Endothelial cell (in vitro differentiated cells): ENCODE measurements around the gene HSPA9. TPM values are rescaled to one million over a fixed set of nuclear protein-coding genes. Genes with fewer than 3 reads are reported as not detected.

Source experiments
- DNase-seq: peaks from one replicate; pipeline ENCODE4 v3.0.0; 2021; ENCODE audit warnings: low spot score
- H3K27ac Mint-ChIP-seq: one replicate; pipeline ENCODE4 v1.8.0; 2021; ENCODE audit warnings: mixed read lengths, inconsistent platforms; ENCODE audit not compliant: unreplicated experiment
- H3K27me3 Mint-ChIP-seq: one replicate; pipeline ENCODE4 v1.8.0; 2021; ENCODE audit warnings: mild to moderate bottlenecking, moderate library complexity, mixed read lengths, inconsistent platforms; ENCODE audit not compliant: unreplicated experiment
- H3K36me3 Mint-ChIP-seq: one replicate; pipeline ENCODE4 v1.8.0; 2021; ENCODE audit warnings: mild to moderate bottlenecking, low read depth, mixed read lengths, inconsistent platforms; ENCODE audit not compliant: unreplicated experiment
- H3K4me1 Mint-ChIP-seq: one replicate; pipeline ENCODE4 v1.8.0; 2021; ENCODE audit warnings: mild to moderate bottlenecking, mixed read lengths, inconsistent platforms; ENCODE audit not compliant: unreplicated experiment
- H3K4me3 Mint-ChIP-seq: one replicate; pipeline ENCODE4 v1.8.0; 2021; ENCODE audit warnings: mild to moderate bottlenecking, mixed read lengths, inconsistent platforms; ENCODE audit not compliant: unreplicated experiment
- H3K9me3 Mint-ChIP-seq: one replicate; pipeline ENCODE4 v1.8.0; 2021; ENCODE audit warnings: mixed read lengths, inconsistent platforms; ENCODE audit not compliant: unreplicated experiment
- total RNA-seq: library from RNA; stranded (reverse); fragmentation: NEBNext Ultra II Directional; extraction: Animal tissue kit (Norgen Biotek cat#: 25700); gene quantifications from one replicate; pipeline ENCODE4 v1.2.1, GENCODE V29; 2021; ENCODE audit not compliant: unreplicated experiment
- TF ChIP-seq, protein P1 (sequence below): fragments of 200-600 bp; sonication (generic); IDR thresholded peaks from one replicate; pipeline ENCODE4 v1.5.0; 2021; ENCODE audit warnings: antibody characterized with exemption; ENCODE audit not compliant: unreplicated experiment

The HSPA9 gene
- total RNA-seq, 1 donor from 2014 or later, result 128 TPM

DNA sequence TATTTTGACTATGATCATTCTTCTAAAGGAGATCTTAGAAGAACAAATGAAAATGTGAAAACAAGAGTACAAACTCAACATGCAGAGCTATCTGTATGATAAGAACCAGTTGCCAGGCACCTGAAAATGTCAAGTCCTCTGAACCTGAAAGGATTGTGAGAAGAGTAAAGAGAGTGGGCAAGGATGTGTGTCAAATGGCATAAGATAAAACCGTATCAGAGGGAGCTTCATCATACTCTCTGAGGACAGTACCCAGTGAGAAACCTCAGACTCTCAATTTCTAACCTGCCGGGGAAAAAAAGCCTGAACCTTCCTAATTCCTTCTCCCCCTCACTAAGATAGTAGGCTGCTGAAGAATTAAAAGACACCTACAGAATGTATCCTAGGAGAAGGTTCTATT is 39.0 kb downstream of the HSPA9 start:
- DNase-seq, result no peak
- Mint-ChIP-seq H3K27me3 (peaks cover 4% of the 10 kb centered on the region), H3K9me3 (no peaks in the 10 kb centered on the region), H3K4me3 (peak overlapping the region; percentile 8), H3K4me1 (peaks cover 6% of the 10 kb centered on the region), H3K27ac (no peak overlapping the region), H3K36me3 (peaks cover 10% of the 10 kb centered on the region)
- TF ChIP-seq, protein P1, sequence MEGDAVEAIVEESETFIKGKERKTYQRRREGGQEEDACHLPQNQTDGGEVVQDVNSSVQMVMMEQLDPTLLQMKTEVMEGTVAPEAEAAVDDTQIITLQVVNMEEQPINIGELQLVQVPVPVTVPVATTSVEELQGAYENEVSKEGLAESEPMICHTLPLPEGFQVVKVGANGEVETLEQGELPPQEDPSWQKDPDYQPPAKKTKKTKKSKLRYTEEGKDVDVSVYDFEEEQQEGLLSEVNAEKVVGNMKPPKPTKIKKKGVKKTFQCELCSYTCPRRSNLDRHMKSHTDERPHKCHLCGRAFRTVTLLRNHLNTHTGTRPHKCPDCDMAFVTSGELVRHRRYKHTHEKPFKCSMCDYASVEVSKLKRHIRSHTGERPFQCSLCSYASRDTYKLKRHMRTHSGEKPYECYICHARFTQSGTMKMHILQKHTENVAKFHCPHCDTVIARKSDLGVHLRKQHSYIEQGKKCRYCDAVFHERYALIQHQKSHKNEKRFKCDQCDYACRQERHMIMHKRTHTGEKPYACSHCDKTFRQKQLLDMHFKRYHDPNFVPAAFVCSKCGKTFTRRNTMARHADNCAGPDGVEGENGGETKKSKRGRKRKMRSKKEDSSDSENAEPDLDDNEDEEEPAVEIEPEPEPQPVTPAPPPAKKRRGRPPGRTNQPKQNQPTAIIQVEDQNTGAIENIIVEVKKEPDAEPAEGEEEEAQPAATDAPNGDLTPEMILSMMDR, result no peak

DNA sequence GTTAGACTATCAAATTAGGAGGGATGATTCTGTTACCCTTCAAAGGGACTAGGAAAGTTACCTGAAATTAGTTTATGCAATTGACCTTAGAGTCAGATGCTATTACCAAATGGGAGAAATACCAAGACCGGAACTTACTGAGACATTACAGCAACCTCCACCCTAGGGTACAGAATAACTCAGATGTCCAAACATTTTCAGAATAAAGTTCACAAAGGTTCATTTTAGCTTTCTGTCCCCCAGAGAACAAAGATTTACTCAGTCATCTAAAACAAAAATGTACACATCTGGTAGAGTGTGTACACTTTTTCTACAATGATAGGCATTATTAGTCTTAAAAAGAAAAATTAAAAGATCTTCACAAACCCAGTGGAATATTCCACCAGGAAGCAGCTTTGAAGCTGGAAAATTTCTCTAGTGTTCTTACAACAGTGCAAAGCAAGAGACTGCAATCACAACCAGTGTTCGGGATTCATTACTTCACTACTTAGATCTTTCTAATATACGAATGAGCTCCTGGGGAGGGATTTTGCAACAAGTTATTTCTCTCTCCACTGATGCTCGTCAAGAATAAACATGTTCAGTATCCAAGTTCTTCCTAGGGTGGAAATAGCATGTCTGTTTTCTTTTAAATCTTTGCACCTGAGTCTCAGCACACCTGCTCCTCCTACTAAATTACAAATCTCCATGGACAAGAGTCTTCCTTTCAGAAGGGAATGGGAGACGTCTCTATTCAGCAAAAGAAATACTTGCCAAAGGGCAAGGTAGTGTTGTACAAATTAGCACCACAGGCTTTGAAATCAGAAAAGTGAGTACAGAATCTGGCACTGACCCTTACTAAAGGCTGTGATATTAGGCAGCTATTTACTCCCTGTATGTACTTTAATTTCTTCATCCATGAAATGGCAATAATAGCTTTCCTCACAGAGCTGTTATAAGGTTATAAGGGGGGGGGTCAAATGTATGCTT is 40.9 kb downstream of the HSPA9 start:
- TF ChIP-seq, protein P1, result no peak
- H3K9me3 Mint-ChIP-seq, result no peaks in the 10 kb centered on the region
- no peak overlapping the region for H3K27ac Mint-ChIP-seq
- peaks cover 4% of the 10 kb centered on the region for H3K27me3 Mint-ChIP-seq
- H3K36me3 Mint-ChIP-seq, result peaks cover 12% of the 10 kb centered on the region
- no peaks in the 10 kb centered on the region for H3K4me1 Mint-ChIP-seq
- H3K4me3 Mint-ChIP-seq, result no peak overlapping the region
- DNase-seq, result no peak

DNA sequence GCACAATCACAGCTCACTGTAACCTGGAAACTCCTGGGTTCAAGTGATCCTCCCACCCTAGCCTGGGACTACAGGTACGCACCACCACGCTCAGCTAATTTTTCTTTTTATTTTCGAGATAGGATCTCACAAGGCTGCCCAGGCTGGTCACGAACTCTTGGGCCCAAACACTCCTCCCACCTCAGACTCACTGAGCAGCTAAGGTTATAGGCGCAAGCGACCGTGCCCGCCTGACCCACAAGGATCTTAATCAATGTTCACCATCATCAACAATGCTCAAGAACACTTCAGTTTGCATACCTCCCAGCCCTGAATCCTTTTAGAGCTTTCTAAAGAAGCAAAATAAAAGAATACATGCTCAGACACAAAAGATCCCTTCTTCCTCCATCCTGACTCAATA is 45.4 kb downstream of the HSPA9 start:
- Mint-ChIP-seq H3K27ac (peak overlapping the region; percentile 25), H3K36me3 (peaks cover 8% of the 10 kb centered on the region), H3K27me3 (peaks cover 3% of the 10 kb centered on the region), H3K4me3 (no peak overlapping the region), H3K9me3 (no peaks in the 10 kb centered on the region), H3K4me1 (no peaks in the 10 kb centered on the region)
- DNase-seq, result no peak
- TF ChIP-seq, protein P1, result no peak

DNA sequence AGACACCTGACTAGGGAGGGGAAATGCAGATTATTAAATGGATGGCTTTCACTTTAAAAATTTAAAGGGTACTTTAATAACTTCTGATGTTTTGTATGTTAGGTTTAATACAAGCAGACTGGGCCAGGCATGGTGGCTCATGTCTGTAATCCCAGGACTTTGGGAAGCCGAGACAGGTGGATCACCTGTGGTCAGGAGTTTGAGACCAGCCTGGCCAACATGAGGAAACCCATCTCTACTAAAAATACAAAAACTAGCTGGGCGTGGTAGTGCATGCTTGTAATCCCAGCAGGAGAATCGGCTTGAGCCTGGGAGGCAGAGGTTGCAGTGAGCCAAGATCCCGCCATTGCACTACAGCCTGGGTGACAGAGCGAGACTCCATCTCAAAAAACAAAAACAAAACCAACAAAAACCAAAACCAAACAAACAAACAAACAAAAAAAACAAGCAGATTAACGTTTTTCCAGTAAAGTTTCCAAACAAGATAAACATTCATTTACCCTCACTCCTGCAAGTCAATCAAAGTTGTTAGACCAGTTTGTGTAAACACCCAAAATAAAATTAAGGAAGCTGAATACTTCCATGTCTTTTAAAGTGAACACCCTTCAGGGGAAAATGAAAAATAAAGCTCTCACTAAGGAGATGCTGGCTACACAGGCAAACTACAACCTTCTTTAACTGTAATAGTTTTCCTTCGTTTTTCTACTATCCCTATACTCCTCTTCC is 46.3 kb downstream of the HSPA9 start:
- H3K9me3 Mint-ChIP-seq, result no peaks in the 10 kb centered on the region
- H3K27ac Mint-ChIP-seq, result no peak overlapping the region
- peak overlapping the region; percentile 57 for H3K4me3 Mint-ChIP-seq
- TF ChIP-seq, protein P1, result no peak
- H3K27me3 Mint-ChIP-seq, result peaks cover 3% of the 10 kb centered on the region
- no peaks in the 10 kb centered on the region for H3K4me1 Mint-ChIP-seq
- H3K36me3 Mint-ChIP-seq, result peaks cover 8% of the 10 kb centered on the region
- no peak for DNase-seq
